ENCODE data around the gene TRERF1.

- TF ChIP-seq POLR2A (IDR thresholded peaks at IDR 0.05; ENCODE audit: control extremely low read depth in 1 of 2, low read depth in 2 of 2, low read length in 2 of 2): no peak
- TF ChIP-seq CTCF (IDR thresholded peaks at IDR 0.05; ENCODE audit: control extremely low read depth in 1 of 3, insufficient read depth in 1 of 3, low read depth in 1 of 3, low read length in 3 of 3): no peak
- no peak for TF ChIP-seq BRCA1 (IDR thresholded peaks at IDR 0.05; ENCODE audit: low read depth, low read length)
- no peak for TF ChIP-seq EZH2 (IDR thresholded peaks at IDR 0.05; ENCODE audit: low read depth, low read length, severe bottlenecking)
- no peak for TF ChIP-seq TAF1 (IDR thresholded peaks at IDR 0.05; ENCODE audit: low read depth, low read length)
Observed at GRCh38 chr6:42307141-42307470, 144.6 kb downstream of the TRERF1 start.

All from H1 (cell line).